HEK293T (cell line): ENCODE data around the gene SETD1B.
"Not testable (repeated sequence)": the region's sequence is repeated elsewhere in the genome, so short reads cannot be mapped to it uniquely, and the experiment has no call there.

Experiments
- ARNT ChIP-seq: fragments of 450-650 bp; IDR thresholded peaks from 2 replicates; pipeline ENCODE4 v1.6.1; 2017; ENCODE audit warnings: mild to moderate bottlenecking
- BHLHE40 ChIP-seq: fragments of 450-650 bp; IDR thresholded peaks from 2 replicates; pipeline ENCODE4 v1.6.1; 2016; ENCODE audit warnings: mild to moderate bottlenecking, moderate library complexity, borderline replicate concordance
- CTBP1 ChIP-seq: fragments of 450-650 bp; IDR thresholded peaks from 2 replicates; pipeline ENCODE4 v1.6.1; 2016; ENCODE audit warnings: borderline replicate concordance
- ELF4 ChIP-seq: fragments of 450-650 bp; IDR thresholded peaks from 2 replicates; pipeline ENCODE4 v1.6.1; 2017; ENCODE audit warnings: antibody characterized with exemption
- FOXA1 ChIP-seq: fragments of 450-650 bp; IDR thresholded peaks from 2 replicates; pipeline ENCODE4 v1.6.1; 2016; ENCODE audit warnings: mild to moderate bottlenecking
- FOXK2 ChIP-seq: fragments of 450-650 bp; IDR thresholded peaks from 2 replicates; pipeline ENCODE4 v1.6.1; 2016; ENCODE audit warnings: mild to moderate bottlenecking
- FOXM1 ChIP-seq: fragments of 450-650 bp; IDR thresholded peaks from 2 replicates; pipeline ENCODE4 v1.6.1; 2017; ENCODE audit warnings: mild to moderate bottlenecking, borderline replicate concordance
- HDGF ChIP-seq: fragments of 450-650 bp; IDR thresholded peaks from 2 replicates; pipeline ENCODE4 v1.6.1; 2017; ENCODE audit warnings: antibody characterized with exemption, borderline replicate concordance
- NFRKB ChIP-seq: fragments of 450-650 bp; IDR thresholded peaks from 2 replicates; pipeline ENCODE4 v1.6.1; 2016; ENCODE audit warnings: mild to moderate bottlenecking, moderate library complexity
- PKNOX1 ChIP-seq: fragments of 450-650 bp; IDR thresholded peaks from 2 replicates; pipeline ENCODE4 v1.6.1; 2016
- SP1 ChIP-seq: fragments of 450-650 bp; IDR thresholded peaks from 2 replicates; pipeline ENCODE4 v1.6.1; 2017
- SUZ12 ChIP-seq: fragments of 450-650 bp; IDR thresholded peaks from 2 replicates; pipeline ENCODE4 v1.6.1; 2016; ENCODE audit warnings: mild to moderate bottlenecking
- TARDBP ChIP-seq: fragments of 450-650 bp; IDR thresholded peaks from 2 replicates; pipeline ENCODE4 v1.6.1; 2016

GRCh38 chr12:121790785-121791184, 13.0 kb upstream of the SETD1B start:
- not testable (repeated sequence) for TF ChIP-seq SP1, FOXA1, FOXK2, FOXM1, SUZ12, NFRKB, ELF4, PKNOX1, HDGF, BHLHE40, TARDBP, ARNT, CTBP1
